GM18868 (cell line): Measurements from ENCODE around the gene APOD.
"Not testable (repeated sequence)": the region's sequence is repeated elsewhere in the genome, so short reads cannot be mapped to it uniquely, and the experiment has no call there.

Experiments
- ATAC-seq: cut with Tn5 transposase; IDR thresholded peaks from one replicate; pipeline ENCODE4 v1.9.1; 2021; ENCODE audit warnings: mild to moderate bottlenecking, moderate library complexity; ENCODE audit not compliant: unreplicated experiment

APOD gene

DNA sequence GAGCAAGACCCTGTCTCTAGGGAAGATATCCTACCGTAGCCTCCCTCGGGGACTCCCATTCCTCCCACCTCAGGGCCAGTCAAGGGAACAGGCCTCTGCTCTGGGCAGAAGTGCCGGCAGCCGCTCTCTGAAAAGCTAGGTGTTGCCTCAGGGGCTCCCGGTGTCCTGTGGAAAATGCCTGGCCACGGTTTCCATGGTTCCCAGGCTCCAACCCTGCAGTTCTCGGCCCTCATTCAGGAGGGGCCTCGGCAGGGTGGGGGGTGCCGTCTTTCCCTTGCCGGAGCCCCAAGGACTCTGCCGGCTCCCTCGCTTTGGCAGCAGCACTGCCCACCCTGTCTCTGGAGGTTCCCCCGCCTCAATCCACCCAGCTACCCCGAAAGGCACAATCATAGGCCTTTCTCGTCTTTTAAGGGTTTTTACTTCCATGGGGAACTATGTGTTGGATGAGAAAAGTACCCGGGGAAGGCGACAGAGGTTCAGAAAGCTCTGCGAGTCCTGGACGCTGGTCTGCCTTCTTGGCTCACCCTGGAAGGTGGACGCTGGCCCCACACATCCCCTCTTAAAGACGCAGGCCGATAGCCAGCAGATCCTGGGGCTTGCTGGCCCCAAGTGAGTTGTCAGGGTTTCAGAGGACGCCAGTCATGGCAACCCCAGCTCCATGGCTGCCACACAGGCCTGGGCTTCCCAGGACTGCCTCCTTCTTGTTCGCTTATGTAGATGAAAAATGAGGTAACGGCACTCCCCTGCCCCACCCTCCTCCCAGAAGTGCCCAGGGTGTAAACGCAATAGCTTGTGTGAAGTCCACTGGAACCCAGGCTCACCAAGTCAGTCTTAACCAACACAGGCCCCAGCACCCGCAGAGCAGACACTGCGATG lies 34.3 kb upstream of the APOD start:
- not testable (repeated sequence) for ATAC-seq

DNA sequence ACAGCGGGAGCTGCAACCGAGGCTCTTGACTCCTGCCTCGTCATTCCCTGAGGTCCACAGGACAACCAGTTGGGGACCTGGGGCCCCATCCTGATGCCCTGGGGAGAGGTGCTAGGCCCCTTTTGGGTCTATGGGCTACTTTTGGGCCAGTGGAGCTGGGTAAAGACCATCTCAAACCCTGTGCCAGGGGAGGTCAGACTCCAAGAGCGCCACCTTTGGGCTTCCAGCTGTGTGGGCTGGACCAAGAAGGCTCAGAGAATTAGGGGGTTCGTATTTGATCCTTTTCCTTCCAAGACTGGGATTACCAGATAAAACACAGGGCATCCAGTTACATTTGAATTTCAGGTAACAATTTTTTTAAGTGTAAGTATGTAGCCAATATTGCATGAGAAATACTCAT lies 33.4 kb upstream of the APOD start:
- ATAC-seq, result not testable (repeated sequence)

DNA sequence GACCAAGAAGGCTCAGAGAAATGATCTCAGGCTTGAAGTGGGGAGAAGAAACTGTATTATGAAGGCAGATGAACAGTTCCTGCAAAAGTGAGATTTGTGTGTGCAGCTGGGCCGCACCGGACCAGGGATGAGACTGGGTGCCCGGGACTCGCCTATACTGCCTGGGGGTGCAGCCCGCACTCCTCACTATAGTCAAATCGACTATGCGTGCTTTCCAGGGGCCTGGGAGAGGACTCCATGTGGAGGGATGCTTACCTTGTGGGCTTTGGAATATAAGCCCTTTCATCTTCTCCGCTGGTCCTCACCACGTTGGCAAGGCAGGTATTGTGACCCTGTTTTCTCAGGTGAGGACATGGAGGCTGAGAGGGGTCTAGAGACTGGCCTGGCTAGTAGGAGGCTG lies 32.9 kb upstream of the APOD start:
- no peak for ATAC-seq

DNA sequence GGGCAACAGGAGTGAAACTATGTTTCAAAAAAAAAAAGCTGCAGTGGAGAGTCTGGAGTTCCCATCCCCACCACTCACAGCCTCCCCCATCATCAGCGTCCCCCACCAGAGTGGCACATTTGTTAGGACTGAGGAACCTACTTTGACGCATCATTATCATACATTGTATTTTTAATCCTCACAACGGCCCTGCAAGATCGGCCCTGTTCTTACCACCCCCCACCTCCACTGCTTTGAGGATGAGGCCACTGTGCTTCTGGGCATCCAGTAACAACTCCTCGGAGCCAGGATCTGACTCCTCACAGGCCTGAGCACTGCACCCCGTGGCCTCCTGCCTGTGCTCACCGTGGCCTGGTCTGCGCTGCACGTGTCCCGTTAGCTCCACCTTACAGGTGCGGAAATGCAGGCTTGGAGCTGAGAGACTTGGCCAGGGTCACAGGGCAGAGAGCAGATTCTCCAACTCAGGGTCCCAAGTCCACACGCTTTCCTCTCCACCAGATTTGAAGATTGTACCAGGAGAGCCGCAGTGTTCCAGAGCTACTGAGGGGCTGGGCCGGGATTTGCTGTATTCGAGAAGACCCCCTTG lies 32.3 kb upstream of the APOD start:
- ATAC-seq, result not testable (repeated sequence)

DNA sequence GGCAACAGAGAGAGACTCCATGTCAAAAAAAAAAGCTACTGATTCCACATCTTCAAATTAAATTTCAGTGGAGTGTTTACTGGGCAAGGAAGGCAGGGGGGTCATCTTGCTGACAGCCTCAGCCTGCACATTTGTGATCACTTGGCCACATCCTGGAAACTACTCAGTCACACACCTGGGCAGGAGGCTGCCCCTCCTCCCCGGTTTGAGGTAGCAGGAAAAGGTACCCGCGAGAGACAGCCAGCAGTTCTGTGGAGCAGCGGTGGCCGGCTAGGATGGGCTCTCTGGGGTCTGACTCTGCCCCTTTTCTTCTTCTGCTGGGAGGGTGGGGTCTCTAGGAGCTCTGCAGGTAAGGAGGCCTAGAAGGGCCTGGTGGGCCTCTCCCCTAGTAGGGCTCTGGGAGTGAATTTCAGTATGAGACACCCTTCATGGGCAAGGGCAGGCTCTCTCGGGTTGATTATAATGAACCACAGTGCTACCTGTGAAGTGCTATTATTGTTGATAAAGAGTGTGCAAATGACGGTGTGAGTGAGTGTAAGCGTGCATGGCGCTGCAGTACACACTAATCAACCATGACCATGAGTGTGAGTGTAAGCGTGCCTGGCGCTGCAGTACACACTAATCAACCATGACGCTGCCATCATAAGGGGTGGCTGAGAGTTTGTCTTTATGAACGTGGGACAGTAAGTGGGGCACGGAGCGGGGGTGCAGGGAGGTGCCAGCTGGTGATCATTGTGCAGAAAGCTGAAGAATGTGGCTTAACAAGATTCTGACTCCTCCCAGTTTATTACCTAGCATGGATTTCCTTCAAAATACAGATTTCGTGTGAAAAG lies 31.1 kb upstream of the APOD start:
- not testable (repeated sequence) for ATAC-seq

DNA sequence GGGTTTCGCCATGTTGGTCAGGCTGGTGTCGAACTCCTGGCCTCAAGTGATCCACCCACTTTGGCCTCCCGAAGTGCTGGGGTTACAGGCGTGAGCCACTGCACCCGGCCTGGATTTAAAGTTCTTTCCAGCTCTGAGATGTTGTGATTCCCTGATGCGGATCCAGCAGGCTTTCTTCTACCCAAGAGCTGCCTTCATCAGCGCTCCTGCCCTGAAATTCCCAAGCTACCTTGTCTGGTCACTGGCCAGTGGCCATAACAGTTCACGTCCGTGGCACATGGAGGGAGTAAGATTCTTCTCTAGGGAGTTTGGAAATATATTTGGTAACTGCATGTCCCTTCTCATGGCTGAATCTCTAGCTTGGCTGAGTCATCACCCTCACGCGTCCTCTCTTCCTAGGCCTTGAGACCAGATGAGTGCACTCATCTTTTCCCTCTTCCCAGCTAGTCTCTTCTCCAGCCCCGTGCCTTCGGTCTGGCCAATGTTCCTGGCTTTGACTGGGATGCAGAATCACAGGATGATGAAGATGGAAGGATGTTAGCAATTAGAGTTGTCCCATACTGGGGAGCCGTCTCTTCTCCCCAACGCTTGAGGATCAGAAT lies 29.8 kb upstream of the APOD start:
- ATAC-seq, result no peak

DNA sequence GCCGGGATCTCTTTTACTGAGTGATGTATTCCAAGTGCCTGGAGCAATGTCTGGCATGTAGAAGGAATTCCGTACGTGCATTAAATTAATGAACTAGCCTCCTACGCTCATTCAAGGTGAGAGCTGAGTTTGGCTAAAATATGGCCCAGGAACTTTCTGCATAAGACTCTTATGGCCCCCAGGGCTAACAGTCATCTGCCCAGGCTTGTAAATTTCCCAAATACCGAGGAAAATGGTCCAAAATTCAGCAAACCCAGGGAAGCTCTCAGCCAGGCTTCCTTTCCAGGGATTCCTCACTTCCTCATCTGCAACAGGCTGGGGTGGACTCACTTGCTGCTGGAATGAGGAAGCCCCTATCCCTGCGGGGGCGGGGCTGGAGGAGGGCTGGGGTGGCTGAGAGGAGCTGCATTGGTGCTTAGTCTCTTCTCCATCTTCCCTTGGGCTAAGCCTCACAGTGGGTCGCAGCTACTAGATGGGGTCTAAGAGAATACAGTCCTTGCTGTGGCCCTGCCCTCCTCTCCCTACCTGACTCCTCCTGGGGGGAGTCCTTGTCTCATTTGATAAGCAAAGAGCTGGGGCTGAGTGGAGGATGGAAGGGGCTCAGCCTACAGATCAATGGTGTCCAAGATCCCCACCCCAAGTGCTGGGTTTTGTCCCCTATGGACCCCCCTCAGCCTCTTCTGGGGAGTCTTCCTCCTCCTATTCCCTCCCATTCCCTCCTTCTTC lies 28.5 kb upstream of the APOD start:
- no peak for ATAC-seq

DNA sequence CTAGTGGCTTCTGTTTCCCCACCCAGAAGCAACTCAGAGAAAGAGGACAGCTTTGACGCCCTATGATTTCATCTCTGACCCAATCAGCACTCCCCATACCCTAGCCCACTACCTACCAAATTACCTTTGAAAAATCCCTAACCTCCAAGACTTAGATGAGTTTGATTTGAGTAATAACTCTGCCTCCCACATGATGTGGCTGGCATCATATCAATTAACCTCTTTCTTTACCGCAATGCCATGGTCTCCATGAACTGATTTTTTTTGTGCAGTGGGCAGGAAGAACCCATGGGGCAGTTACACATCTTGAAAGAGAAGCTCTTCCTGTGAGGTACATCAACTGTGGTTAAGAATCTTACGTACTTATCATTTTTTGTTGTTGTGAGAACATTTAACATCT lies 25.5 kb upstream of the APOD start:
- no peak for ATAC-seq

DNA sequence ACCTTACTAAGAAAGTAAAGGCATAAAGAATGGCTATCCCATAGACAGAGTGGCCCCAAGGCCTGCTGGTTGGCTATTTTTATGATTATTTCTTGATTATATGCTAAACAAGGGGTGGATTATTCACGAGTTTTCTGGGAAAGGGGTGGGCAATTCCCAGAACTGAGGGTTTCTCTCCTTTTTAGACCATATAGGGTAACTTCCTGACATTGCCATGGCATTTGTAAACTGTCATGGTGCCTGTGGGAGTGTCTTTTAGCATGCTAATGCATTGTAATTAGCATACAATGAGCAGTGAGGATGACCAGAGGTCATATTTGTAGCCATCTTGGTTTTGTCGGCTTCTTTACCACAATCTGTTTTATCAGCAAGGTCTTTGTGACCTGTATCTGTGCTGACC lies 18.0 kb upstream of the APOD start:
- not testable (repeated sequence) for ATAC-seq

DNA sequence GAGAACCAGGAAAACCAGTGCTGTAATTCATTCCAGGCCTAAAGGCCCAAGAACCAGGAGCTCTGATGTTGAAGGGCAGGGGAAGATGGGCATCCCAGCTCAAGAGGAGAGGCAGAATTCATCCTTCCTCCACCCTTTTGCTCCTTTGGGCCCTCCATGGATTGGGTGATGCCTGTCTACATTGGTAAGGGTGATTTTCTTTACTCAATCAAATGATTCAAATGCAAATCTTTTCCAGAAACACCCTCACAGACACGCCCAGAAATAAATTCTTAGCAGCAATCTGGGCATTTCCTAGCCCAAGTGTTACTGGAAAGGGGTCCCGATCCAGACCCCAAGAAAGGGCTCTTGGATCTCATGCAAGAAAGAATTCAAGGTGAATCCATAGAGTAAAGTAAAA lies 17.6 kb upstream of the APOD start:
- ATAC-seq, result no peak

DNA sequence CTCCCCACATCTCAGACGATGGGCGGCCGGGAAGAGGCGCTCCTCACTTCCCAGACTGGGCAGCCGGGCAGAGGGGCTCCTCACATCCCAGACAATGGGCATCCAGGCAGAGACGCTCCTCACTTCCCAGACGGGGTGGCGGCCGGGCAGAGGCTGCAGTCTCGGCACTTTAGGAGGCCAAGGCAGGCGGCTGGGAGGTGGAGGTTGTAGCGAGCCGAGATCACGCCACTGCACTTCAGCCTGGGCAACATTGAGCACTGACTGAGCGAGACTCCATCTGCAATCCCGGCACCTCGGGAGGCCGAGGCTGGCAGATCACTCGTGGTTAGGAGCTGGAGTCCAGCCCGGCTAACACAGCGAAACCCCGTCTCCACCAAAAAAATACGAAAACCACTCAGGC lies 16.2 kb upstream of the APOD start:
- not testable (repeated sequence) for ATAC-seq

DNA sequence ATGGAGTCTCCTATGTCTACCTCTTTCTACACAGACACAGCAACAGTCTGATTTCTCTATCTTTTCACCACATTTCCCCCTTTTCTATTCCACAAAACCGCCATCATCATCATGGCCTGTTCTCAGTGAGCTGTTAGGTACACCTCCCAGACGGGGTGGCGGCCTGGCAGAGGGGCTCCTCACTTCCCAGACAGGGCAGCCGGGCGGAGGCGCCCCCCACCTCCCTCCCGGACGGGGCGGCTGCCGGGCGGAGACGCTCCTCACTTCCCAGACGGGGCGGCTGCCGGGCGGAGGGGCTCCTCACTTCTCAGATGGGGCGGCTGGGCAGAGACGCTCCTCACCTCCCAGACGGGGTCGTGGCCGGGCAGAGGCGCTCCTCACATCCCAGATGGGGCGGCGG lies 15.8 kb upstream of the APOD start:
- ATAC-seq, result not testable (repeated sequence)

DNA sequence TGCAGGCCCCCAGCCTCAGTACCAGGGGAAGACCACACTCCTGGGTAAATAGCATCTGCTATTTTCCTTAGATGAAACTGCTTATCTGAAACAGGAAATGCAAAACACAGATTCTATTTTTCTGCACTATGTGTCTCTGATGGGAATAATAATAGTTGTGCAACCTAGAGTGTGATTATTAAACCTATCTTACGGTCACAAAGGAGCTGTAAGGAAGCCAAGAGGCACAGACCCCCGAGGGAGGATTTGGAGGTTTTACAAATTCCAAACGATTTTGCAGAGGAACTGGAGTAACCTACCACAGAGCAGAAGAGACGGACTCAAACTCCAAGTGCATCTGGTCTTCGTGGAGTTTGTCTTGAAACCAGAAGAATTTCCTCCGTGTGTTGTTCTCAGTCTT lies 14.1 kb upstream of the APOD start:
- ATAC-seq, result no peak

DNA sequence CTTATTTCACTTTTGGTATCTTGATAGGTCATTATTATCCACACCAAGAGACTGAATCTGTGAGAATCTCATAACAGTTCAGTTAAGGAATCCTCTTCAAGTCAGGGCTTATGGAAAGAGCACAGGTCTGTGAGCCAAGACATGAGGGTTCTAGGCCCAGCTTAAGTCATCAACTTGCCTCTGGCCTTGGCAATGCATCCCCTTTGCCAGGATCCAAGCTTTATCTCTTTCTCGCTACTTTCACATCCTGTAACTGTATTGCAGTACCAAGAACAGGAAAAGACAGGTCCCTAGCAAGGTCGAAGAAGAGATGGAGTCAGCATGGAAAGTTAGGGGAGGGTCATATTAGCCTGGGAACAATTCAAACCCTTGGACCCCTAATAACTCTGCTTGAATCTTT lies 13.5 kb upstream of the APOD start:
- ATAC-seq, result no peak

DNA sequence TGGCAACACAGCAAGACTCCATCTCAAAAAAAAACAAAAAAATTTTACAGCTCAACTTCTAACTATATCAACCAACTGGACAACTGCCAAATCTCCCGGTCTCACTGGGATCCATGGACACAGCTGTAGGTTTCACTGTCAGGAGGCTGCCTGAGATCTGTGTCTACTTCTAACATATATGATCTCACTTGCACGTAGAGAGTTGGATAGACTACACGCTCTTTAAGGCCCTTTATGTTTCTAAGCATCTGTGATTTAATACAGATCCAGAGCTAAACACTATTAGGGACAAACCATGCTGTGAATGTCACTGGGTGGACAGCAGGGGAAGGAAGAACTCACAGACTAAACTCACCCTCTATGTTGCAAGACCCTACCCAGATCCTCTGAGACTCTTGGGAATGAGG lies 13.0 kb upstream of the APOD start:
- ATAC-seq, result no peak

DNA sequence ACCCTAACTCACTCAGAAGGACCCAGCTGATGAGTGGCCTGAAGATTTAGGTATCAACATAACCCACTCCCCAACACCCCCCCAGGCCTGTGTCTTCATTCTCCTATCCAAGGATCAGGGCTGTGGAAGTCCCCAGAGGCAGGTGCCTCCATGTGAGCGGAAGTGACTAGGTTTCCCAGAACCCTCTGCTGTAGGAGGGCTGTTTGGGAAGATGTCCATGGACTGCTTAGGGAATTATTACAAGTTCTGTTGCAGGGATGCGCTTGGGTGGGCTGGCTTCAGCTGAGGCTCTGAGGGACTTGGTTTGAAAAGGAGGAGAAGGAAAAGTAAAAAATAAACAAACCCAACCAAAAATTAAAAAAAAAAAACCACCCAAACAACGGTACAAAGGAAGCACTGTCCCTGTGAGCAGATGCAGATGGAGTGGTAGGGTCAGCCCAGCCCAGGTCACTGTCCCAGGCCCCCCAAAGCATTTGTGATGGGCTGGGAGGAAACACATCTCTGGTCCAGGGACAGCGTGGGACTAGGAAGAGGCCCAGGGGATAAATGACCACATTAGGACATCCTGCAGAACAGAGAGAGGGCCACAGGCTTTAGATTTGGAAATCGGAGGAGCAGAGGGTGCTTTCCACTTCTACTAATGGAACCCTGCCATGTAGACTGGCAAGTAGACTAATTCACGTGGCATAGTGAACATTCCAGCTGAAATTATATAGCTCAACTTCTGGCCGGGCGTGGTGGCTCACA lies 12.2 kb upstream of the APOD start:
- no peak for ATAC-seq

DNA sequence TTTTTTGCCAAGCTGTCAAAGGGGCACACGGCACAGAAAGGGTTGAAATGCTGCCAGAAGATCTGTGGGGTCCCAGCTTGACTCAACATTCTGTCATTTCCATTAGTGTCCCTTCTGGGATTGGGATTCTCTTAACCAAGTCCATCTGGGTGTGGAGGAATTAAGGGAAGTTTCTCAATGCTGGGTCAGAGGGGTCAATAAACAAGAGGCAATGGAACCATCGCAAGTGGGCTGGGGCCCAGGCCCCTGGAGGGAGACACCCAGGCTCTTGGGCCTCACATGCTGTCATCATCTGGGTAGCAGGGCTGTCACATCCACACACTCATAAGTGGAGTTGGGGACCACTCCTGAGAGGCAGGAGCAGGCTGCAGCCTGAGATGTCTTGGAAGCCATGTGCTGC lies 8.1 kb upstream of the APOD start:
- ATAC-seq, result no peak

DNA sequence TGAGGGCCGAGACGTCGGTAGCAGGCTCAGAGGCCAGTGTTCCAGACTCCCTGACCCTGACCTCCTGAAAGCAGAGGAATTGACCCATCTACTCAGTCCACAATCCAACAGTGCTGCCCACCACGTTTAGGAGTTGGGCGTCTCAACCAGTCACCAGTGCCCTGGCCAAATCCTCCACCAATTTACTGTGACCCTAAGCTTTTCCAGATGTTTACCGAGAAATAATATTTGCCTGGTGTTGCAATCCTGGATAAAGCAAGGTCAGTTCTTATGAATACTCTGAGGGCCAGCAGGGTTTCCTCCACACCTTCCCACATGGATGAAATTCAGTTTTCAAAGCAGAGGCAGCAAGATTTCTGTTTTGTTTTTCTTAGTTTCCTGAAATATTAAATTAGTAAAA lies 7.5 kb upstream of the APOD start:
- no peak for ATAC-seq

DNA sequence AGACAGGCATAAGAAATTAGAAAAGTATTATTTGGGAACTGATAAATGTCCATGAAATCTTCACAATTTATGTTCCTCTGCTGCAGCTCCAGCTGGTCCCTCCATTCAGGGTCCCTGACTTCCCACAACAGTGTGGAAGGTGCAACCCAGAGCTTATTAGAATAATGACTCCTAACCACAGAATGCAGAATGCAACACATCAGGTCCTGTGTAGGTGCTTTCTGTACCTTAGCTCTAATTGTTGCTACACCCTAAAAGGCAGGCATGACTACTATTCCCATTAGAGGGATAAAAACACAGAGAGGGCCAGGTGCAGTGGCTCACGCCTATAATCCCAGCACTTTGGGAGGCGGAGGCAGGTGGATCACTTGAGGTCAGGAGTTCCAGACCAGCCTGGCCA lies 6.6 kb upstream of the APOD start:
- ATAC-seq, result not testable (repeated sequence)

DNA sequence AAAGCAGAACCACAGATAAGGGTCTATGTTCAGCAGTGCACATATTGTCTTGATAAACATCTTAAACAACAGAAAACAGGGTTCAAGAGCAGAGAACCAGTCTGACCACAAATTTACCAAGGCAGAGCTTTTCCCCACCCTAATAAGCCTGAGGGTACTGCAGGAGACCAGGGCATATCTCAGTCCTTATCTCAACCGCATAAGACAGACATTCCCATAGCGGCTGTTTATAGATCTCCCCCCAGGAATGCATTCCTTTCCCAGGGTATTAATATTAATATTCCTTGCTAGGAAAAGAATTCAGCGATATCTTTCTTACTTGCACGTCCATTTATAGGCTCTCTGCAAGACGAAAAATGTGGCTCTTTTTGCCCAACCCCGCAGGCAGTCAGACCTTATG lies 6.1 kb upstream of the APOD start:
- ATAC-seq, result not testable (repeated sequence)
